ENCODE results near the gene DOK6.

The DOK6 gene

DNA sequence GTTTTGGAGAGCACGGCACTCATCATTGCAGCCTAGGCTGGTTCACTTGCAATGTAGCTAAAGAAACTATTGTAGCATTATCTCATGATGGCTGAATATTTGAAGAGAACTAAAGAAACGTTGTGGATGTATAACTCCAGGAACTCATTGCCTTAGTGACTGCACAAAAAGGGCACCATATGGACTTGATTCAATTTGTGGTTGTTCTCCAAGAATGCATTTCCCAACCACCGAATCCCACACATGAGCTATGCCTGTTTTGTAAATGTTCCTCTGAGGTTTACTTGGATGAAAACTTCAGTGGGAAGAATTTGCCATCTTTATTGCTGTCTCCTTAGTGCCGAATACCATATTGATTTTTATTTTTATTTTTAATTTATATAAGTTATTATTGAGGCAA is 43.5 kb downstream of the DOK6 start:
- no peak for DNase-seq

DNA sequence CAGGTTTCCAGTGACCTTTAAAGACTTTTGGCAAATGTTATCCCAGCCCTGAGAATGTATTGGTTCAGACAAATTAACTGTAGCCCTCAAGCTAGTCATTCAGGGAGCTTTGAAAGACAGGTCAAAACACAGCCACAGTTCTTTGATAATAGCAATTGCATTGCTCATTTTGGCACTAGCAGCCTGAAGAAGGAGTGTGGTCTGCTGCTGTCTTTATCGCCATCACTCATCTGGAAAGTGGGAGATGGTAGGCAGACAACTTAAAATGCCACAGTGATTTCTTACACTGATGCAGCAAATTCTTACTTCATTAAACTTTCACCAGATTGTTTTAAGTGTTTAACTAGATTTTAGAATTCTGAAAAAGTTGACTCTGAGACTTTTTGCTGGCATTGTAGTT is 47.2 kb downstream of the DOK6 start:
- DNase-seq: no peak

DNA sequence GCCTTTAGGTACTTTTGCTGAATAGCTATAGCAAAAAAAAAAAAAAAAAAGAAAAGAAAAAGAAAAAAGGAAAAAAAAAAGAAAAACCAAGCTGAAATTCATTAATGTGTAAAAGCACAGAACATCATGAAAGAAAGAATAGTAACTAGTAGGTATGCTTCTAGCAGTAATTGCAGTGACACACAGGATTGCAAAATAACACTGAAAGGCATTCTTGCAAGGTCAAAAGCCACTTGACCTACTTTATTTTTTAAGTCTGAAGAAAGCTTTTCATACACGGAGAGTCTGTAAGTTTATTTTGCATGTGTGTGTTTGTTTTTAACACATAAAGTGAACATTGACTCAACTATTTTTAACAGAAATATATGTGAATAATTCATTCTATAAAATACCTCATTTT is 54.4 kb downstream of the DOK6 start:
- no peak for DNase-seq

DNA sequence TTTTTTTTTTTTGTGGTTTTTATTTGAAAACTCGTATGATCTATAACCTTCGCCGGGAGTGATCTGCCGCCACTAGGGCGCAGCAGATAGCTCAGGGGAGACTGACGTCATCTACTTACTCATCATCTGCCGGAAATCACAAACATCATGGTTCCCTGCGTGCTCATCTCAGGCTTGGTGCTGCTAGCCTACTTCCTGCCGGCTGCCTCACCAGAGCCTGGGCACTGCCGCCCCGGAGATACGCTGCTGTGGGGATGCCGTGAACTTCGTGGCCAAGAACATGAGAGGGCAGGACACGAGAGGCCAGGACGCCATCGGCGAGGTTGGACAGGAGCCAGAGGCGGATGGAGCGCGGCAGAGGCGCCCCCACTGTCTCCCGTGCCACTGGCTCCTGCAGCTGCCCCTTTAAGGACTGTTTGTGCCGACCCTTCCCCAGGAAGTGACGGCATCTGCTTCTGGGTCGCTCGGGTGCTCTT is 68.8 kb downstream of the DOK6 start:
- DNase-seq: no peak

DNA sequence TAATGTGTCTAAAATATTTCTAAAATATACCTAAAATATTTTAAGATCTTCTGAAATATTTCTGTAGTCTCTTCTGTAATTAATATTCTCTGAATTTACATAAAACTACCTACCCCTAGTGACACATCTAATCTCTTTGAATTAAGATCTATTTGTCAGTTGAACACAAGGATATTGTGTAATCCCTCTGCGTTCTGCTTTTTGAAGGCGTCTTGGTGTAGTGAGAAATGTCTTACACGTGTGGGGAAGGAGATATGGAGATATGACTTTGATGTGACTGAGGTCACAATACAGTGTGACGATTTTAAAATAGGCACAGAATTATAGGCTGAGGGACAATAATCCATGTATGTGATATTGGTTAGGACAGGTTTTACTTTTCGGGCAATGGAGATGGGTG is 79.8 kb downstream of the DOK6 start:
- no peak for DNase-seq

DNA sequence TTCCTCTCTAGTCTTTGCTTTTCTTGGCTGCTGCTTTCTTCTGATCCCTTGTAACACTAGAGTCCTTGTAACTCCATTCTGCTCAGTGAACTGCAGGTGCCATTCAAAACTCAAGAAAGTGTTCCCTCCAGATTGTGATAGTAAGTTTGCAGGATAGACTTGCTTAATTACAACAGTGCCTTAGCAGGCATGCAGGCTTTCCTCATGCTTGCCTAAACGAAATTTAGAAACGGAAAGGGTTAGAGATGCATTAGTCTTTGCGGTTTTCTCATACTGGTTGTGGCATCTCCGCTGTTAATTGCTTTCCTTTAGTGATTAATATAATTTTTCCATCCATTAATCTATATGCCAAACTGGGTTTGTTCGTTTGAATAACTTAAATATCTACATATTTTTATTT is 82.9 kb downstream of the DOK6 start:
- DNase-seq: no peak

DNA sequence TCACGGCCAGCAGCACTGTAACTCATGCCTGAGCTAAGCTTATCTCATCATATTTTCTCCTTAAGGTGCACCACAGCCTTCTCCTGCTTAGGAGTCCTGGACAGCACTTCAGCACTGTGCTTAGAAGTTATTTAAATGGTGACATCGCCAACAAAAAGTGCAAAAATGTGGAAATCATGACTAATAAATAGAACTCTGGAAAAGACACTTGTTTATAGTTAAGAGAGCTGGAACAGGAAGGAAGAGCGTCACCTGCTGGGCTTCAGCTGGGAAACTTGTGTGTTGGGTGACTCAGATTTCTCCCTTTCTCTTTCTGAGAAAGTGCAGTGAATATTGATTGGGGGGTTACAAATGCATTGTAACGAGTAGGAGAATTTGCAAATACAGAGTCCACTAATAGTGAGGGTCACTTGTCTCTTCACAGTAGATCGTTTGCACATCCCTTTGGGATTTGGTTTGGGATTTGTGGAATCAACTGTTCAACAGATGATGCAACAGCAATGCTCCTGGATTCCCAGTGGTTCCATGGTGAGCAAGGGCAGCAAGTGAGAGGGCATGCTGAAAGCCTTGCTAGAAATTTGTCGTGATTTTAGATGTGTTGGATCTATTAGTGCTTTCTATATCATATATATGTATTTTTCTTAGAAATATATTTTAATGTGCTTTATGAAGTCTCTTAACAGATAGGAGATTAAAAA is 84.2 kb downstream of the DOK6 start:
- no peak for DNase-seq

DNA sequence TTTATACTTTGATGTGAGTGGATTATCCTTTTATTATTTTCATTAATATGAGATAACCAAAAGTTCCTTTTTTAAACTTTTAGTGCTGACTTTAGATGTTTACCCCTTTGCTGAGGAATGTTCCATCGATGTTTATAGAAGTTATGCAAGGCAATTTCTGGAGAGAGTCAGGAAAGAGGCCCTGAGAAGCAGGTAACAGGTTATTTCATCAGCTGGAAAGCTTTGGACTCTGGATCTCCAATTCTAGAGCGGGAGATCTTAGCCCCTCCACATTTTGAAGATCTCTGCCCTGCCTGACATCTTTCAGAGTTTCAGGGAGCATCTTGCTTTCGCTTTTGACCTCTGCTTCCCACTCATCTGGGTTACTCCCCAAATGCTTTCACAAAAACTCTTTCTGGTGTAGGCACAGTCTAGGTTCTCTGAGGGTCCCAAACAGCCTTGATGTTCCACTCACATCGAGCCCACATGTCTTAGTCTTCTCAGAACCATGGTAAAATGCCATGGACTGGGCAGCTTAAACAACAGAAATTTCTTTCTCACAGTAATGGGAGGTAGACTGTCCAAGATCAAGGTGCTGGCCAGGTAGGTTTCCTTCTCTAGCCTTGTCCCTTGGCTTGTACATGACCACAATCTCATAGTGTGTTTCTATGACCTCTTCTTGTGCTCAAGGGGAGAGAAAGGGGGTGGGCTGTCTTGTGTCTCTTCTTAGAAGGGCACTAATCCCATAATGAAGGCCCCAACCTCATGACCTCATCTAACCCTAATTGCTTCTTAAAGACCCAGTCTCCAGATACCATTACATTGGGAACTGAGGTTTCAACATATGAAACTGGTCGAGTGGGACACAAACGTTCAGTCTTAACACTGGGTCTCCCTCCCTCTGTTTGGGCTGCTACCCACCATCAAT is 87.1 kb downstream of the DOK6 start:
- DNase-seq: no peak

DNA sequence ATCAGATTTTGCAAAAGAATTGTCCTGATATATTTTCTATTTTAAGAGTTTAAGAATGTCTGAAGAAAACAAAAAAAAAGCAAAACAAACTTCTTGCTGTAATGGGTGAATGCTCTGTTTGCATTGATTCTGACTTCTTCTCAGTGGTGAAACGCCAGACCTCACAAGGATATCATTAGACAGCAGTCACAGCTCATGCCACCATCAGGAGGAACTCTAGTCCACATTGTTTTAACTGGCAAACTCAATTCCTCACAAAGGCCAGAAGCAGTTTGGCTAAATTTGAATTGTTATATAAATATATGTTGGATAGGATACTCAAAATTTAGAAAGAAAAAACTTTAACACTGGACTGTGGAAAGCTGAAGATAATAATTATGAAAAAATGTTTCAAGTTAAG is 89.4 kb downstream of the DOK6 start:
- DNase-seq: no peak

DNA sequence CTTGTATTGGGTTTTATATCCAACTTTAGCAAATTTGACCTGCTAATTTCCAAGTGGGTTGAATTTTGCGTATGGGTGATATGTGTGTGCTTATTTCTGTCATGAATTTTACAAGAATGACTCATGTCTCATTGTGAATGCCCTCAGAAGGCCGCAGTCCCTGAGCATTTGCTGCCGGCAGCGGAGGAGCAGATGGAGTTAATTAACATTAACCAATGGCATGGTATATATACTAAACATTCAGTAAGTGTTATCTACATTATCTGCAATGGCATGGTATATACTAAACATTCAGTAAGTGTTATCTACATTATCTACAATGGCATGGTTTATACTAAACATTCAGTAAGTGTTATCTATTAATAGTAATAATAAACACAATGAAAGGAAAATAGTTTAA is 90.1 kb downstream of the DOK6 start:
- no peak for DNase-seq

DNA sequence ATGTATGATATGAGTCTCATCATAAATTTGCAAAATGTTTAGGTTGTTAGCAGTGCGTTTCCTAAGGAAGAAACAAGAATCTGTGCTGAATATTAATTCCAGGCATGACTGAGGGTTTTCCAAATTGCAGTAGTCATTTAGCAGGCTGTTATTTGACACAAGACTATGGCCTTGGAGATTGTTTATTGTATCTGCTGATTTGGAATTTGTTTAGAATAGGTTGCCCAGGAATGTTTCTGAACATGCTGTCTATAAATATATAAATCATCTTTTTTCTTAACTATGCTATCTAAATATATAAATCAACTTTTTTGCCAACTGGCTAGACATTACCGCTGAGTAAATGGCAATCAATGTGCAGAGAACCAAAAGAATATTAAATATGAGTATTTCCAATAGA is 90.9 kb downstream of the DOK6 start:
- no peak for DNase-seq

DNA sequence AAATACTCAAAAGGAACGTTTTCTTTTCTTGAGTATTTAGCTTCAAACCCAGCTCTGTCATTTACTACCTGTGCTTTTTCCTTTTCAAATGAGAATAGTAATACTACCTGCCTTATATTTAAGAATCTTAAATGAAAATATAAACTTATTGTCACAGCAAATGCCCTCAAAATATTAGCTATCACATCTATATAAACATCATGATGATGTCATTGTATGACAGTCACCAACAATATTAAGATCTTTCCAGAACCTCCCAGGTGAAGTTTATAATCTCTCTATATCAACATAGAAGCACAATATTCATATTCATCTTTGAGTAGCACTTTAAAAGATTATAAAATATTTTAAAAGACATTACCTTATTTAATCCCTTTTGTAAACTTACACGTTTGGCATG is 92.2 kb downstream of the DOK6 start:
- no peak for DNase-seq

DNA sequence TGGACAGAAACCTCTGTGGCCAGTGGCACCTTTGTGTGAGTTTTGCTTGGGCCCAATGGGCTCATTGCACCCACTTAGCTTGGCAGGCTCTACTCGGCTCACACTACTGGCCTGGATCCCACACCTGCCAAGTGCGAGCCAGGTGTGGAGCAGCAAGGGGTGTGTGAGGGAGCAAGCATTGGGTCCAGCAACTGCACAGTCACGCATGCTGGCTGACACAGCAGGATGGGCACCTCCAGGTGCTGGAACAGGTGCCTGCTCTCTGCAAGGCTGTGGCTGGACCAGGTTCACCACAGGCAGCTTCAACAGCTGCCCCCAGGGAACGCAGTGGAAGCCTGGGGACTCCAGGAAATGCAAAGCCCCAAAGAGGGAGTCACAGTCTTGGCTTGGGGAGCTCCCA is 94.2 kb downstream of the DOK6 start:
- no peak for DNase-seq

DNA sequence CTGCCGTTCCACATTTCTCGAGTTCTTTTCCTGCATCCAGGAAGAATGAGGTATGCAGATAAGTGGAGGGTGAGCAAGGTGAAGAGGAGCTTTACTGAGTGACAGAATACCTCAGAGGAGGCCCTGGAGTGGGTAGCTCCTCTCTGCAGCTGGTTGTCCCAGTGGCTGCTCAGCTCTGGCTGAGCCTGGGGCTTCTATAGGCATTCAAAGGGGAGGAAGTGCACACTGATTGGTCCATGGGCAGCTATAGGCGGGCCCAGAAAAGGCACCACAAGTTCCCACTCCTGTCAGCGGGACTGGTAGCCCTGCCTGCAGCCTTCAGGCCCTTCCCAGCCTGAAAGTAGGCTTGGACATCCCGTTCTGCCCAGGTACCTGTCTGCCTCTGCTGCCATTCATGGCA is 94.7 kb downstream of the DOK6 start:
- DNase-seq: no peak

DNA sequence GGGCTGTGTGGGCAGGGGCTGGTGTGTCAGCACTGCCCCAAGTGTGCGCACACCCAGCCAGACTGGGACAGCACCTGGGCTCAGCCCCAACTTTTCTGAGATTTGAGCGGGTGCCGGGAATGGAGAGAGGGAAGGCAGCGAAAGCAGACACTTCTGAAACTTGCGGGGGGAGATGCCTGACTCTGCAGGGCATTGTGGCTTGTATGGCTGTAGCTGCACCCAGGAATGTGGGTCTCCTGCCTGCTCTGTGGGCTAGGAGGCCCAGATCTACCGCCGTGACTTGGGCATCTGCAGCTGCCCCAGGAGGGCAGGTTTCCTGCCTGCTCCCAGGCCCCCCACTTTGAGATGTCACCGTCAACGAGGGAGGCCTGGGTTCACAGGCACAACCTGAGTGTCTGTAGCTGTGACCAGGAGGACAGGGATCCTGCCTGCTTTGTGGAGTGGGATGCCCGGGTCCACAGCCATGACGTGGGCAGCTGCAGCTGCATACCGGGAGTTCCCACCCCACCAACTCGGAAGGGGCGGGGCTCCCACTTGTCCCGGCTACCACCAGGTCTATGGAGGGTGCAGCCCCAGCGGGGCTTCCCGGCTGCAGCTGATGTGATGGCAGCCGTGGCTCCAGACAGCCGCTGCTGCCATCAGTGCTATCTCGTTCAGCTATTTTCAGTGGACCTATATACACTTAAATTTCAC is 95.3 kb downstream of the DOK6 start:
- DNase-seq: no peak

DNA sequence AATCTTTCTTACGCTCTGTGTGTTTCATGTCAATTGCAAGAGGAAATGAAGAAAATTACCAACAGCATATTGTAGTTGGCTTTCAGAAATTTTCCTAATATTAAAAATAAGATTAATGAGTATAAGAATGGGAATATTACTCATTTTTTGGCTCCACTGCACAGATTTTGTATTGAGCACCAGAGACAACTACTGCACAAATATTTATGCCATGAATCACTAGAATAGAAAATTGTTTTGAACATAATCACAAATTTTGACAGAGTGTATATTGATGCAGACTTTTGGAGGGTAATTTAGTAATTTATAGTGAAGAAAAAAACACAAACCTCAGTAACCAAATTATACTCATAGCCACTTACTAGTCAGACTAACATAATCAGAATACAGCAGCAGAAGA is 118.3 kb downstream of the DOK6 start:
- DNase-seq: no peak

DNA sequence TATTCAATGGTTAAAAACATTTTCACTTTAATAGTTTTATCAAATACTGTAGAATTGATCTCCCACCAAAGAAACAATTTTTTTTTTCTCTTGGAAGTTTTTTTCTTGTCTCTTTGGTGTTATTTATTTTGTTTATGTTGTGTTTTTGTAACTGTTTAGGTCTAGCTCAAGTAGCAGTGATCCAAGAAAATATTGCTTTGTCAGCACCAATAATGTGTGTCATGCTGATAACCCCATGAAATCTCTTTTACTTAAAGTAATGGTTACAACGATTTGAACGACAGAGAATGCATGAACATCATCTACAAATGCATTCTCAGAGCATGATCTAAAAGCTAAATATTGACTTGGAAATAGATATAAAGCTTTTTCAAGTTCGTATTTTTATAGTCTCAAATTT is 122.9 kb downstream of the DOK6 start:
- DNase-seq: no peak

DNA sequence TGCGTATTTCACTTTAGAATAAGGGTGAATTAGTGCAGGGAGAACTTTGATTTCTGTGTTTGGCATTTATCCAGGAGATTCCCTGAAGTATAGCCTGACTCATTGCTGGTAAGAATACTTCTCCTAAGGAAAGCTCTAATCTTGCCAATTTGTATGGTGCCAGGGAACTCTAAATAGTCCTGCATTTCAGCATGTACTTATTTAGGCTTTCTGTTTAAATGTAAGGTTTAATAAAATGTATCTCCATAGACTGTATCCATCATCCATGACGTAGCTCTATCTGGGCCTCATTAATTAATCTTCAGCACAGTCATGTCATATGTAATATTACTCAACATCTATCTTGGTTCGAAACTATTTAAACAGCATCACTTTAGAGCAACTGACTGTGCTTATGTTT is 127.7 kb downstream of the DOK6 start:
- DNase-seq: no peak

DNA sequence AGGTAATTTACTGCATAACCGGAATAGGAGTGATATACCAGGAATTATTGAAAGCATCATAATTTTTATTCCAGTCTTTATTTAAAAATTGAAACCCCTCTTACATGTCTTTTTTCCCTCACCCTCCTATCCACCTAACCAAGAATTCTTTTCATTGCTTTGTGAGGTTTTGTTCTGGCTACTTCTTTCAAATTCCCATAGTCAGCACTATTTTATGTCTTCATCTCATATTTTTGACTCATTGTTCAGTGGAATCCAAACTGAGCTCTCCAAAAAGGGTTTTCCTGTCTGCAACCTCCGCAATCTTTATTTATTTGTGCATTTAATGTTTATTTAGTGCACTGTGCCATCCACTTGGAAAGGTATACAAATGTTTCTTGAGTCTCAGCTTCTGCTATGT is 128.5 kb downstream of the DOK6 start:
- DNase-seq: no peak

DNA sequence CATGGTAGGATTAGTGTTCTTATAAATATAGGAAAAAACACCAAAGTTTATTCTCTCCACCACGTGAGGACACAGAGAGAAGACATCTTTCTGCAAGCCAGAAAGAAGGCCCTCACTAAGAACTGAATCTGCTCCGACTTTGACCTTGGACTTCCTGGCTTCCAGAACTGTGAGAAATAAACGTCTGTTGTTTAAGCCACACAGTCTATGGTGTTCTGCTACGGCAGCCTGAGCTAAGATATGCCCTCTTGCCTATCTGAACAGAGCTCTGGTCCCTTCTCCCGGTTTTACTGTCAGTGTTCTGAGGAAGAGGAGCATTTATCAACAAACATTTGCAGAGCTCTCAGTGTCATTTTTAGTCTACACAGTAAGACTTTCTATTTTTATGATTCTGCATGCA is 131.3 kb downstream of the DOK6 start:
- DNase-seq: no peak

DNA sequence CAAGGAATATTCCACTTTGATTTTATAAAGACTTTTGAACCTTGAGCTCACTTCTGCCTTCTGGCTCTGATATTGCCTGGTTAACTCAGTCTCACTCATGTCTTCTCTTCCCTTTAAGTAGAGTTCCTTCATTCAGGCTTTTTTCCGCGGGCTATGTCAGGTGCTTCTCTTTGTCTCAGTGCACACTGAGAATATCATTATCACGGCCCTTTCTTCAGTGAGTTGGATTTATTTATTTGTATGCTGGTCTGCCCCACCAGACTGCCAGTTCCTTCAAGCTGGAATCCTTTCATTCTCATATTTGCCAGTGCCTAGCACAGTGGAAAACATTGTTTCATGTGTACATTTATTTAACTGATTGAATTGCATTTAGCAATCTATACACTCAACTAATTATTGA is 136.5 kb downstream of the DOK6 start:
- no peak for DNase-seq

DNA sequence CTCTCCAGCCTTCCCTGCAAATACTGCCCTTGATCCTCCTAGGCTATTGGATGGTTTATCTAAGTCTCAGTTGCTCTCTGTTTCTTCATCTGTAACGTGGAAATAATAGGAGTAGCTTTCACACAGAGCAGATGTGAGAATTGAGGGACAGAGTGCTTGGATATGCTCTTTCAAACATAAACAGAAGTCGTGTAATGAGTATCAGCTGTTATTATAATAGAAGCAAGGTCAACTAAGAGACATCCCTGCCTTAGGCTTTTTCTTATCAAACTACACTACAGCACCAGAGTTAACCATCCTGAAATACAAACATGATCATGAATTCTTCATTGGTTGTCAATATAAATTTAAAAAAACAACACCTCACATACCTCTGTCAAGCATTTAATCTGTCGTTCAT is 138.2 kb downstream of the DOK6 start:
- no peak for DNase-seq

DNA sequence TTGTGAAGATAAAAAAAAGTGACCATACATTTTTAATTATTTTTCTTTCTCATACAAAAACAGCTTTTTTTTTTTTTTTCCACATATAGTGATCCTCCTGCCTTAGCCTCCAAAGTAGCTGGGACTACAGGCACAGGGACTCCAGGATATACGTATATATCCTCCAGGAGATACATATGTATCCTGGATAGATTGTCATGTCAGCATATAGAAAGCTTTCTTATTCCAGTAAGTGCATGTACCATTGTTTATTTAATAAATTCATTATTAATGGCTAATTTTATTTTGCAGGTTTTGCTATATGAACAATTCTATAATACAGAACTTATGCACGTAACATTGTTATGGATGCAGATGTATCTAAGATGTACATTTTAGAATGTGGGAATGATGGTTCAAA is 138.7 kb downstream of the DOK6 start:
- no peak for DNase-seq

DNA sequence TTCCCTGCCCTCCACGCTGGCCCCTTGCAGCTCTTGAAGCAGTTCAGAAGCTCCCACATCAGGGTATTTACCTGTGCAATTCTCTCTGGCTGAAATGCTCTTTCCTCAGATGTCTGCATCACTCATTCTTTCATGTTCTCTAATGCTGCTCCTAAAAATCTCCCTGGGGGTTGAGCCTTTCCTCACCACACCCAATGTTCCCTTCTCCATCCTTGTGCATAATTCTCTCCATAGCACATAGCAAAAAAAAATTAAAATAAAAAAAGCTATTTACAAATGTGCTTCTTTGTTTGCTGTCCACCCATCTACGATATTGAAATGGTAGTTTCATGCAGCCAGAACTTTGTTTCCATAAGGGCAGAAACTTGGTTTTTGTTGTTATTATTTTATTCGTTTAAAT is 155.5 kb downstream of the DOK6 start:
- DNase-seq: no peak
